Heart left ventricle (tissue), 16 donors: ENCODE measurements around the gene ASCC1. TPM values are rescaled to one million over a fixed set of nuclear protein-coding genes. Genes with fewer than 3 reads are reported as not detected.
A peak's percentile ranks its signal among the peaks of the same experiment; 100 is the strongest.

Source experiments
- ATAC-seq, 4 donors: fragments of 200-7000 bp; cut with Tn5 transposase; one replicate each; pipeline ENCODE4 v1.9.1; 2020 to 2022; ENCODE audit warnings: moderate library complexity in 4 of 4, mild to moderate bottlenecking in 3 of 4, moderate number of reproducible peaks in 1 of 4
- DNase-seq, 5 donors: peaks; one replicate each; pipeline ENCODE4 v3.0.0-alpha.2; 2020
- H3K27ac ChIP-seq, 12 donors: fragments of 200-600 bp; sonication (generic) in 4 of 12; one replicate each; pipeline versions ENCODE4 v1.5.0 to v1.8.0; 2016 to 2022; ENCODE audit warnings: mild to moderate bottlenecking in 2 of 12
- H3K27me3 ChIP-seq, 9 donors: fragments of 200-600 bp; sonication (generic) in 2 of 9; one replicate each; pipeline versions ENCODE4 v1.5.1 to v1.8.0; 2016 to 2022; ENCODE audit warnings: mild to moderate bottlenecking in 3 of 9
- H3K36me3 ChIP-seq, 9 donors: fragments of 200-600 bp; sonication (generic) in 2 of 9; one replicate each; pipeline versions ENCODE4 v1.5.0 to v1.8.0; 2018 to 2022; ENCODE audit warnings: mild to moderate bottlenecking in 2 of 9
- H3K4me1 ChIP-seq, 12 donors: fragments of 200-600 bp; sonication (generic) in 4 of 12; one replicate each; pipeline versions ENCODE4 v1.5.0 to v1.8.0; 2016 to 2022; ENCODE audit warnings: mild to moderate bottlenecking in 3 of 12
- H3K4me3 ChIP-seq, 12 donors: fragments of 200-600 bp; sonication (generic) in 4 of 12; one replicate each; pipeline versions ENCODE4 v1.5.0 to v1.8.0; 2017 to 2022; ENCODE audit warnings: mild to moderate bottlenecking in 9 of 12, moderate library complexity in 4 of 12
- H3K9me3 ChIP-seq, 12 donors: fragments of 200-600 bp; sonication (generic) in 4 of 12; one replicate each; pipeline versions ENCODE4 v1.5.0 to v1.8.0; 2016 to 2022; ENCODE audit warnings: mild to moderate bottlenecking in 1 of 12
- CTCF ChIP-seq, 12 donors: fragments of 200-600 bp; sonication (generic) in 4 of 12; IDR thresholded peaks; one replicate each; pipeline versions ENCODE4 v1.5.0 to v1.8.0; 2018 to 2022; ENCODE audit warnings: antibody characterized with exemption in 12 of 12, mild to moderate bottlenecking in 5 of 12
- POLR2A ChIP-seq, 2 donors: fragments of 450-650 bp; IDR thresholded peaks; one replicate each; pipeline ENCODE4 v1.6.1; 2017; ENCODE audit warnings: antibody characterized with exemption in 2 of 2, mild to moderate bottlenecking in 2 of 2, moderate library complexity in 2 of 2
- WGBS, 4 donors: extraction: QIAGEN DNeasy Blood & Tissue Kit in 2 of 4; methylation state at CpG; one replicate each; pipeline versions ENCODE4 v1.1.5 to v1.1.7; 2013 to 2018; 5-methylcytosine and 5-hydroxymethylcytosine counted together
- intact Hi-C, 10 donors: fragments of 100-400 bp; cut with DNase I; formaldehyde crosslinking; loops; one replicate each; pipeline versions ENCODE4 v1.11.1 to v1.14.2; 2022
- polyA plus RNA-seq, 2 donors: library from polyadenylated mRNA; stranded (reverse); fragments of 200-250 nt; gene quantifications; one replicate each; pipeline ENCODE4 v1.2.3, GENCODE V29; 2013
- total RNA-seq, 9 donors: library from RNA; depleted of rRNA in 2 of 9; stranded (reverse); fragments of >200 nt in 2 of 9; fragmentation: NEBNext Ultra II Directional in 3 of 9; extraction: Animal tissue kit (Norgen Biotek cat#: 25700) in 3 of 9; gene quantifications; one replicate each; pipeline versions ENCODE4 v1.1.0 to v1.2.4, GENCODE V29; 2016 to 2023
- donor health status: ischemic (EF 13 %, LVEDD 7.1; RV severe dilation, severe dysfunction).
- donor health status: healthy with polysubstance abuse.
- donor health status: DM: no; HTN: yes; CAD: no.
- donor health status: DM: no; HTN: no; CAD: no.
- donor health status: ischemic (EF 25% LVEDD 6.9; RV normal size, moderate dysfunction).
- donor health status: ischemic (EF 25% LVEDD 5.7; RV mildly dilated, moderate dysfunction).
- donor health status: healthy.
- donor health status: DM: yes; HTN: yes; CAD: no.
- donor health status: ischemic (EF 35%, LVEDD 5.7; RV mildly dilated, moderate dysfunction).
- donor health status: nonischemic (EF 11% LVEDD 7.7; RV severe dilation, severe dysfunction).
- donor health status: DM: yes; HTN: yes; CAD: no.
- donor health status: PGD.
- donor health status: ischemic (EF 29% LVEDD 5.4; RV normal size, mild dysfunction).
- donor health status: nonischemic (EF 23%, LVEDD 6.1; RV moderate dilation, normal function).

Gene ASCC1
- total and polyA plus RNA-seq, 11 donors = 12.0 to 49.6 (median 35.3) TPM

DNA sequence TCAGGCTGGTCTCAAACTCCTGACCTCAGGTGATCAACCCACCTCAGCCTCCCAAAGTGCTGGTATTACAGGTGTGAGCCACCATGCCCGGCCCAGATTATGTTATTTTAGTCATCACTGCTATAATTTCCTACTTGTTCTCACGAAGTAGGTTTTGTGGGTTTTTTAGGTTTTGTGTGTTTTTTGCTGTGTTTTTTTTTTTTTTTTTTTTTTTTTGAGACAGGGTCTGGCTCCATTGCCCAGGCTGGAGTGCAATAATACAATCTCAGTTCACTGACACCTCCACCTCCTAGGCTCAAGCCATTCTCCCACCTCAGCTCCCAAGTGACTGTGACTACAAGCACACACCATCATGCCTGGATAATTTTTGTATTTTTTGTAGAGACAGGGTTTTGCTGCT is 21.1 kb downstream of the ASCC1 start:
- H3K4me3 ChIP-seq = no peak overlapping the region
- no peaks in the 10 kb centered on the region for H3K9me3 ChIP-seq
- no peaks in the 10 kb centered on the region for H3K27me3 ChIP-seq
- TF ChIP-seq POLR2A (IDR thresholded peaks at IDR 0.05) (no peak), CTCF (IDR thresholded peaks at IDR 0.05) (no peak)
- DNase-seq (no peak), ATAC-seq (no peak)
- no peak overlapping the region for H3K27ac ChIP-seq
- no peaks in the 10 kb centered on the region for H3K4me1 ChIP-seq
- WGBS, 4 donors = 90 to 97% (median 94%) methylated on average over 2 of the region's 2 CpGs
- intact Hi-C loops = loop anchor here in 1 of 10 donors (5.0 kb wide), 1 partner anchor 63 kb away; no protein-coding TSS in a partner anchor
- H3K36me3 ChIP-seq = peaks cover 0 to 80% (median 65%) of the 10 kb centered on the region in 9 donors

GRCh38 chr10:72186982-72187330 is 29.1 kb downstream of the ASCC1 start:
- Histone ChIP-seq H3K27ac (peak overlapping the region; percentile 73 to 92 (median 82)), H3K9me3 (peaks cover 0 to 12% (median 2%) of the 10 kb centered on the region in 12 donors), H3K4me1 (peaks cover 0 to 18% (median 10%) of the 10 kb centered on the region in 12 donors), H3K27me3 (no peaks in the 10 kb centered on the region), H3K4me3 (peak overlapping the region in 9 of 12 donors; percentile 6 to 40 (median 28)), H3K36me3 (peaks cover 0 to 27% (median 11%) of the 10 kb centered on the region in 9 donors)
- TF ChIP-seq POLR2A (IDR thresholded peaks at IDR 0.05) (no peak), CTCF (IDR thresholded peaks at IDR 0.05) (no peak)
- DNase-seq (no peak), ATAC-seq (peak in 1 of 4 donors; percentile 36)
- intact Hi-C loops = no loop called here
- WGBS, 4 donors = 53 to 68% (median 62%) methylated on average over 3 of the region's 3 CpGs

DNA sequence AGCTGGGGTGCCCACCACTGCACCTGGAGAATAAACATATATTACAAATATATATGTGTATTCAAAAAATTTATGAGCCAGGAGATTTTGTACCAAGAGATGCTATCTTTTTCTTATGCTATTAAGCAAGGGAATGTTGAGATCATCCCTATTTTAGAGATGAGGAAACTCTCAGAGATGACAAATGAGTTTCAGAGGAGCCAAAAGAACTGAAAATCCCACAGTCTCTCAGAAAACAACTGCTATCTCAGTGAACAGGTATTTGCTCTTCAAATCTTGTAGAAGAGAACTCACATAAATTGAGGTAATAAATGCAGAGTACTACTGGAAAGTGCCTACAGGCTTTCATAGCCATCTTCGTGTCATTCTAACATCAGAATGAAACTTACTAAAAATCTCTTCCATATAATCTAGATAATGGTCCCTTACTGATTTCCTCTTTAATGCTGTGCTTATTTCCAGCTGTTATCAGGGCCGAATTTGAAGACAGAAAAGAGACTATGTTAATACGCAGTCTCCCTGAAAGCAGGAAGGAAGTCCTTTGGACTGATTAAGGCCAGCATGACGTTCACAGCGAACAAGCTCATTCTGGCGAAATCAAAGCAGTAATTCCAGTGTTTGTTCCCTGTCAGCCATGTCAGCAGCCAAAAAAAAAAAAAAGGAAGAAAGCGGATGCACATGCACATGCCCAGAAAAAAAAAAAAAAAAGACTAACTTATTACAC is 29.7 kb downstream of the ASCC1 start:
- Histone ChIP-seq H3K27ac (peak overlapping the region; percentile 73 to 92 (median 82)), H3K4me3 (peak overlapping the region in 9 of 12 donors; percentile 6 to 40 (median 28)), H3K36me3 (peaks cover 0 to 32% (median 9%) of the 10 kb centered on the region in 9 donors), H3K27me3 (no peaks in the 10 kb centered on the region), H3K4me1 (peaks cover 0 to 18% (median 10%) of the 10 kb centered on the region in 12 donors), H3K9me3 (peaks cover 0 to 12% (median 2%) of the 10 kb centered on the region in 12 donors)
- DNase-seq = peak in 3 of 5 donors; percentile 51 to 58 (median 57)
- intact Hi-C loops = no loop called here
- peak; percentile 90 to 98 (median 96) for ATAC-seq
- 28 to 43% (median 29%) methylated on average over 7 of the region's 7 CpGs for WGBS, 4 donors
- TF ChIP-seq CTCF (IDR thresholded peaks at IDR 0.05) = no peak
- no peak for TF ChIP-seq POLR2A (IDR thresholded peaks at IDR 0.05)

DNA sequence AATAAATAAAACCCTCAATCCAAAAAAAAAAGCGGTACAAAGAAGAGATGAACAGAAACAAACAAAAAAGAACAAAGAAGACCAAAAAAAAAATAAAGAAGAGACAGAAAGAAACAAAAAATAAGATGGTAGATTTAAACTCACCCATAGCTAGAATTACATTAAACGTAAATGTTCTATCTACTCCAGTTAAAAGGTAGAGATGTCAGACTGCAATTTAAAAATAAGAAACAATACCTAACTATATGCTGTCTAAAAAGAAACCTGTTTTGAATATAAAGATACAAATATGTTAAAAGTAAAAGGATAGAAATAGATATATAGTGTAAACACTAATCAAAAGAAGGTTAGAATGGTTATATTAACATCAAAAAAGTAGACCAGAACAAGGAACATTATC is 31.9 kb downstream of the ASCC1 start:
- Histone ChIP-seq H3K36me3 (peaks cover 0 to 32% (median 11%) of the 10 kb centered on the region in 9 donors), H3K27me3 (no peaks in the 10 kb centered on the region), H3K4me3 (no peak overlapping the region), H3K4me1 (peaks cover 0 to 18% (median 10%) of the 10 kb centered on the region in 12 donors), H3K27ac (no peak overlapping the region), H3K9me3 (peaks cover 0 to 12% (median 2%) of the 10 kb centered on the region in 12 donors)
- TF ChIP-seq POLR2A (IDR thresholded peaks at IDR 0.05) (no peak), CTCF (IDR thresholded peaks at IDR 0.05) (no peak)
- no peak for DNase-seq
- intact Hi-C loops = no loop called here
- ATAC-seq = no peak
- 96 to 99% (median 98%) methylated on average over 2 of the region's 2 CpGs for WGBS, 4 donors
